Stromal cell of bone marrow (primary cell): ENCODE data around the gene MYO1C.
"Not testable (repeated sequence)": the region's sequence is repeated elsewhere in the genome, so short reads cannot be mapped to it uniquely, and the experiment has no call there.

Experiments
- DNase-seq: peaks from one replicate; pipeline ENCODE4 v3.0.0-alpha.2; 2012; ENCODE audit warnings: low read depth

Gene MYO1C

GRCh38 chr17:1462164-1463112 lies 30.0 kb downstream of the MYO1C start:
- no peak for DNase-seq

- DNase-seq = no peak
These were observed 31.1 kb downstream of the MYO1C start for GRCh38 chr17:1461198-1461944.

DNA sequence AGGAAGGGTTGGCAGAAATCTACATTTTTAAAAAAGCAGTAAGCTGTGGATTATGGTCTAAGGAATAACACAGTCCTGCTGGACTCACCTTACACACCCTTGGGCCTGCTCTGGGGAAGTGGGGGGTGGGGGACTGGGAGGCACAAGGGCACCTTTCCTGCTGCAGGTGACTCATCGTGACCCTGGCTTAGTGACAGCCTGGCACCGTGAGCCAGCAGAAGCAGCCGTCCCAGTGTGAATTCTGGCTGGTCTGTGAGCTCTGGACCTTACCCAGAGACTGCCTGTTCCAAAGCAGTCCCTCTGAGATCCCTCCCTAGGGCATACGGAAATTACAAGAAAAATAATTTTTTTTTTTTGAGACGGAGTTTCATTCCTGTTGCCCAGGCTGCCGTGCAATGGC lies 32.3 kb downstream of the MYO1C start:
- DNase-seq = no peak

DNA sequence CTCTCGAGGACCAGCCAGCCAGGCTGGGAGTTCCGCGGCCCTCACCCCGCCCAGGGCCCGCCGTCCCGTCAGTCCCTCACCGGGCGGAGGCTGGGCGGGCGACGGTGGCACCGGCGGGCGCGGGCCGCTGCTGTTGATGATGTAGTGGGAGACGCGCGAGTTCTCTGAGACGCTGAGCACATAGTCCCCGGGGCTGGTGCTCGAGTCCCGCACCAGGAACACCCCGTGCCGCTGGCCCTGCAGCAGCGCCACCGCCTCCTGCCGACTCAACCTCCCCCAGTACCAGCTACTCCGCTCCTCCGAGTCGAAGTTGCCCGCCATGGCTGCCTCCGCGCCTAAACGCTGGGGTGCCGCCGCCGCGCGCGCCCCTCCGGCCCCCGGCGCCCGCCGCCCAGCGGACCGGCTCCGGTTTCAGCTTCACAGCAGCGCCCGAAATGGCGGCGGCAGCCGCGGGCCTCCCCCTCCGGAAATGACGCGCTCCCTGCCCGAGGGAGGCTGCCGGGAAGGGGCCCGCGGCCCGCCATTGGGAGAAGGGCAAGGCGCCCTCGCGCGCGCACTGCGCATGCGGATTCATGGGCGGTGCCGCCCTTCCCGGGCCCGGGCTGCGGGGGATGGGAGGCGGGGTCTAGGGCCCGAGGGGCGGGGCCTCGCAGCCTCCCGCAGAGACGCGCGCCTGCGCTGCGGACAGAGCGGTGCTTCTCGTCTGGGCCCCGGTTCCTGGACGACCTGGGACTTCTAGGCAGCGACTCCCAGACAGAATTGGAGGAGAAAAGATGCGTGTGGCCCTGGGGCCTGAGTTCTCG lies 36.5 kb downstream of the MYO1C start, which contains the start of gene CRK:
CRK (minus strand) TSS at position 436 of the 803 bp plus-strand sequence; CDS start at position 321, 115 bp downstream.
- peak; percentile 89 for DNase-seq

DNA sequence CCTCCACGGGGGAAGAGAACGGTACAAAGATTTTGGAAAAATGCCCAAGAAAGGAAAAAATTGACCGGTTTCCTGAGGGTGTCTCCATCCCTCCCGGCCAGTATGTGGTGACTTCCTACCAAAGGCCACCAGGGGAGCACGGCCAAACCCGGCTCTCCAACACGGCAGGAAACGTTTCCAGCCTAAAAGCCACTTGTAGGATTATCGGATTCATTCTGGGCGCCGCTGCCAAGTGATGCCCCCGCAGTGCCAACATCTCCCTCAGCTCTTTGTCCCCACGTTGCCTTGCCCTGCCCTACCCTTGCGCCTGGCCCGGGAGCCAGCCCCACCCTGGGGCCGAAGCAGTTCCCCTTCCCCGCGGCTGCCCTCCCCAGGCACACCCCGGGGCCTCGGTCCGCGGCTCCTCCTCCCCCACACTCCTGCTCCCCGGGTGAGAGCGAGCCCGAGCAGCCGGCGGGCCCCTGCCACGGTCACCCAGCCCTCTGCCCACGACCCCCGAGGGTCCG lies 37.1 kb downstream of the MYO1C start:
- DNase-seq = peak; percentile 58

DNA sequence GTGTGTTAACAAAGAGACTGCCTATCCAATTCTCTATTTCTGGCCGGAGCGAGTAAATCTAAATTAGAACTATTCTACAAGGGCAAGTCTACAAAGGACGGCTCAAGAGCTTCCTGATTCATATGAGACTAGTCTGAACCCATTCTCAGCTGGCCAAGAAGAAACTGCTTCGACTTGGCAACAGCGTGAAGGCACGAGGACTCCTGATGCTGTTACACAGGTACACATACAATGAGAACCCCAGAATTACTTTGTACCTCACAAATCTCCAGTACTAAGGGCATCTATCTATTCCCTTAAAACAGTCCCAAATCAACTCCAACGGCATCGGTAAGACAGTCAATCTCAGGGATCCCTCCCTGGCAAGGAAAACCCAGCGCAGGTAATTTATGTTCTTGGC lies 37.9 kb downstream of the MYO1C start:
- DNase-seq = no peak

DNA sequence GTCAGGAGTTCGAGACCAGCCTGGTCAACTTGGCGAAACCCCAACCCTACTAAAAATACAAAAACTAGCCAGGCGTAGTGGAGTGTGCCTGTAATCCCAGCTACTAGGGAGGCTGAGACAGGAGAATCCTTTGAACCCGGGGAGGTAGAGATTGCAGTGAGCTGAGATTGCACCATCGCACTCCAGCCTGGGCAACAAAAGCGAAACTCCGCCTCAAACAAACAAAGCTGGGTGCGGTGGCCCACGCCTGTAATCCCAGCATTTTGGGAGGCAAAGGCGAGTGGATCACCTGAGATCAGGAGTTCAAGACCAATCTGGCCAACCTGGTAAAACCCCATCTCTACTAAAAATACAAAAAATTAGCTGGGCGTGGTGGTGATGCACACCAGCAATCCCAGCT lies 38.8 kb downstream of the MYO1C start:
- DNase-seq = not testable (repeated sequence)

GRCh38 chr17:1452836-1453235 lies 39.6 kb downstream of the MYO1C start:
- DNase-seq = no peak

DNA sequence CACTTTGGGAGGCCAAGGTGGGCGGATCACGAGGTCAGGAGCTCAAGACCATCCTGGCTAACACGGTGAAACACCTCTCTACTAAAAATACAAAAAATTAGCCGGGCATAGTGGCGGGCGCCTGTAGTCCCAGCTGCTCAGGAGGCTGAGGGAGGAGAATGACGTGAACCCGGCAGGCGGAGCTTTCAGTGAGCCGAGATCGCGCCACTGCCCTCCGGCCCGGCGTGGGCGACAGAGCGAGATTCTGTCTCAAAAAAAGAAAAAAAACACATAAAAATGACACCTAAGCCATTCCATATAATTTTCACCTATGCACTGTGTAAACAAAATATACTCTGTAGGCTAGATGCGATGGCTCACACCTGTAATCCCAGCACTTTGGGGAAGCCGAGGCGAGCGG lies 42.2 kb downstream of the MYO1C start:
- DNase-seq = not testable (repeated sequence)

DNA sequence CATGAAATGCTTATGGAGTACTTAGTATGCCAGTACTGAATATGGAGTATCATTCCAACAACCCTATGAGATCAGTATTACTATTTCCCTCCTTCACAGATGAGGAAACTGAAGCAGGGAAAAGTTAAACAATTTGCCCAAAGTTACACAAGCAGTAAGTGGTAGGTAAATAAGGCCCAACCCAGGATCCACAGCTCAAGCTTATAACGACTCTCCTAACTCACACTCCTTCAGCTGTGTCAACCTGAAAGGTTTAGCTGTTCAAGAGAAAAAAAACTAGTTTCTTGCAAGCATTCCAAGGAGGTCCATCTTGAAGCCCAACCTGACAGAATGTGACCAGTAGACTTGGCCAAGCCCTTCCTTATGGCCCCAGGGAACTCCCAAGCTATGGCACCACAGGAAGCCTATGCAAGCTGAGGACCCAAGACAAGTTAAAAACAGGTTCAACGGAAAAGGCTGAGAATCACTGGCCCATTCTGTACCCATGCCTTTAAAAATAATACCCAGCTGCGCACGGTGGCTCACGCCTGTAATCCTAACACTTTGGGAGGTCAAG lies 43.0 kb downstream of the MYO1C start:
- no peak for DNase-seq

DNA sequence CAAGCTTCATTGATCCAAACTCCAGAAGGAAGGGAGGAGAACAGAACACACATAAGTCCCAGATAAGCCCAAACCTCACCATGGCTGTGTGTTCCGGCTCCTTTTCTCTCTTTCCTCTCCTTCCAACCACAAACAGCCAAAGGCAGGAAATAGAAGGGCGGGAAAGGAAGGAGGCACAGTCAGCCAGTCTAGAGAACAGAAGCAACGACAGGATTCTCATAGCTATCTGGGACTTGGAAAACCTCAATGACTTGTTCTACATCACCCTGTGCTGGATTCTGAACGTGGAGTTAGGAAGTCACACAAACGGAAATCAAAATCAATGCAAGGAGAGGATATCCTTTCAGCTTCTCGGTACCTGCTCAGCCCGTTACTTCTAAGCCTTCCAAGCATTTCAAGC lies 45.4 kb downstream of the MYO1C start:
- DNase-seq = no peak

DNA sequence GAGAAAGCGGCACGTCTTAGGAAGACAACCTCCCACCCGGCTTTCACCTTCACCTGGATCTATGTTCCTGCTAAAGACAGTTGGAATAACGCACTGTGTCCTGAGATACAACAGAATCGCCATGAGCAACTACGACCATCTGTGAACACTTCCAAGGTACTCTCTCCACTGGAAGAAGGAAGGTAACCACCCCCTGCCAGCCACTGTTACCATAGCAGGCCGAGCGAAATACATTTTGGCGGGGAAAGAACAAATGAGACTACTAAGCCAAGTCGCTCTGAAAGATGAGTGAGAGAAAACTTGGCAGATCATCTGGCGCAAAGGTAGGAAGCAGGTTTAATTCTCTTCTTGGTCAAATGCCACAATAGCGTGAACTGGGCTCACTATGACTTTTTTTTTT lies 46.3 kb downstream of the MYO1C start:
- DNase-seq = no peak

- not testable (repeated sequence) for DNase-seq
These were observed 46.8 kb downstream of the MYO1C start for GRCh38 chr17:1445695-1446094.

DNA sequence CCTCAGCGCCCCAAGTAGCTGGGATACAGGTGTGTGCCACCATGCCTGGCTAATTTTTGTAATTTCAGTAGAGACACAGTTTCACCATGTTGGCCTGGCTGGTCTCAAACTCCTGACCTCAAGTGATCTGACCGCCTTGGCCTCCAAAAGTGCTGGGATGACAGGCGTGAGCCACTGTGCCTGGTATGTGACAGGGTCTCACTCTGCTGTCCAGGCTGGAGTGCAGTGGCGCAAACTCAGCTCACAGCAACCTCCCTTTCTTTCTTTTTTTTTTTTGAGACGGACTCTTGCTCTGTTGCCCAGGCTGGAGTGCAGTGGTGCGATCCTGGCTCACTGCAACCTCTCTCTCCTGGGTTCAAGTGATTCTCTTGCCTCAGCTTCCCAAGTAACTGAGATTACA lies 49.8 kb downstream of the MYO1C start:
- not testable (repeated sequence) for DNase-seq

DNA sequence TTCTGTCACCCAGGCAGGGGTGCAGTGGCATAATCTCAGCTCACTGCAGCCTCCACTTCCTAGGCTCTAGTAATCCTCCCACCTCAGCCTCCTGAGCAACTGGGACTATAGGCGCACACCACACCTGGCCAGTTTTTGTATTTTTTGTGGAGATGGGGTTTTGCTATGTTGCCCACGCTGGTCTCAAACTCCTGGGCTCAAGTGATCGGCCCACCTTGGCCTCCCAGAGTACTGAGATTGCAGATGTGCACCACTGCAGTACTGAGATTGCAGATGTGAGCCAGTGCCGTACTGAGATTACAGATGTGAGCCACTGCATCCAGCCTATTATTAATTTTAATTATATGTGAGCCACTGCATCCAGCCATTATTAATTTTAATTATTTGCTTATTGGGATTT lies 50.3 kb downstream of the MYO1C start:
- no peak for DNase-seq

- DNase-seq = no peak
These were observed 51.6 kb downstream of the MYO1C start for GRCh38 chr17:1440921-1441320.

DNA sequence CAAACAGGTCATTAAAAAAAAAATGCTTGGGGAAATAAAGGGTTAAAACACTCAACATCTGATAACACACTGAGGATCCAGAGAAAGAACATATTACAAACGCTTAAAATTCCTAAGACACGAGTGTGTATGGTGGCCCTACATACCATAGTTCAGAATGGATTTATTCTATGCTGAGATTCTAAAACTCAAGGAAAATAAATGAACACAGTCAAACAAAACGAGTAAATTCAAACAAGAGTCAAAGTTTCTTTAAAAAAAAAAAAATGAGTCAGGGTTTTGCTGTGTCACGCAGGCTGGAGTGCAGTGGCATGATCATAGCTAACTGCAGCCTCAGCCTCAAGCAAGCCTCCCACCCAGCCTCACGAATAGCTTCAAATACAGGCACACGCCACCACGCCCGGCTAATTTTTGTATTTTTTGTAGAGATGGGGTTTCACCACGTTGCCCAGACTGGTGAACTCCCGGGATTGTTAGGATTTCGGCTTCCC lies 53.8 kb downstream of the MYO1C start:
- DNase-seq = no peak

DNA sequence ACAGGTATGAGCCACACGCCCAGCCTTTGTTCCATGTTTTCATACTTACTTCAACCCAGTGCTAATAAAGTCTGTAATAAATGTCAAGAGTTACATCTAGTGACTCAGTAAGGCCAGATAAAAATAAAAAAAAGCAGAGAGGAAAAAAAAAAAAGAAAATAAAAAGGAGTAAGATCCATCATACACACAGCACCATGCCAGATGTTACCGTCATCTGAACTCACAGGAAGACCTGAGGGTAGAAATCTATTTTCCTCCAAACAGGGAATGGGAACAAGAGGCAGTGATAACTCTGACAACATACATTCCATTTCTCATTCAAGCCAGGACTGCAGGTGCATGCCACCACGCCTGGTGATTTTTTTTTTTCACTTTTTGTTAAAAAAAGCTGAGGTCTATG lies 57.2 kb downstream of the MYO1C start:
- no peak for DNase-seq

DNA sequence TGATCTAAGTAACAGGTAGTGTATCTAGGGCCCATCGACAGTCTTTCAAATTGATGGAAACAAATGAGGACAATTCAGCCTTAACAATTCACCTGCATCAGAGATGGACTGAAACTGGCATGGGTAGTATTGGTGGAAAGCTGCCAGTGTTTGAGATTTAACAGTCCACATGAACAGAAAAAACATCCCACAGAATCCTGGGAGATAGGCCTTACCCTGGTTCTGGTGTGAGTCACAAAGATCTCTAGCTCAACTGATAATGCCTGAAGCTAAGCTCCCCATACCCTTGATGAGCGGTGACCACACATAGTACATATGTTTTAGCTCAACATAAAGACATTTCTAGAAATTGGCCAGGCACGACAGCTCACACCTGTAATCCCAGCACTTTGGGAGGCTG lies 58.3 kb downstream of the MYO1C start:
- no peak for DNase-seq

DNA sequence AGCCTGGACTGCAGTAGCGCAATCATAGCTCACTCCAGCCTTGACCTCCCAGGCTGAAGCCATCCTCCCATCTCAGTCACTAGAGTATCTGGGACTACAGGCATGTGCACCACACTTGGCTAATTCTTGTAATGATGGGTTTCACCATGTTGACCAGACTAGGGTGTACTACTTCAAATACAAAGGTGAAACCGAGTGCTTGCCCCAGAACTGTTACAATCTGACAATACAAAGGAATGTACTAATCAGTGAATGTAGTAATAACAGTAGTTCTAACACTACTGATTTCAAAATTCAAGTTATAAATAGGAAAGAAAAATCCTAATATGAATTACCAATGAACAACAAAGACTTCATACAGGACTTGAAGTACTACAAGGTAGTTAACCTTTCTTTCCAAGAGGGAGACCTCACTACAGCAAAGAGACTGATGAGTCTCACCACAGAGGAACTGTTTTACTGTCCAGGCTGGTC lies 60.8 kb downstream of the MYO1C start:
- no peak for DNase-seq

- no peak for DNase-seq
These were observed 68.9 kb downstream of the MYO1C start for GRCh38 chr17:1423456-1424135.
